OCI-LY3 (cell line): ENCODE measurements around the gene NOC2L.

Experiments
- H2AFZ ChIP-seq: fragments of 200-600, 300-600 bp; shearing (Covaris generic); 2 replicates; pipeline ENCODE4 v1.6.0; 2014; ENCODE audit warnings: antibody characterized with exemption, low read depth, low read length
- H3K27ac ChIP-seq: fragments of 200-600, 300-600 bp; sonication (generic); 2 replicates; pipeline ENCODE4 v1.5.1; 2014; ENCODE audit warnings: mild to moderate bottlenecking, low read length, moderate library complexity, mixed read lengths
- H3K27me3 ChIP-seq: fragments of 200-600, 300-600 bp; sonication (generic); 2 replicates; pipeline ENCODE4 v1.6.1; 2014; ENCODE audit warnings: low read depth, low read length, mixed read lengths
- H3K36me3 ChIP-seq: fragments of 200-600, 300-600 bp; sonication (generic); replicated peaks from 2 replicates; pipeline ENCODE3; 2014; ENCODE audit warnings: low read depth, low read length, mixed read lengths
- H3K4me1 ChIP-seq: fragments of 300-600, 200-600 bp; sonication (generic); 2 replicates; pipeline ENCODE4 v1.6.1; 2014; ENCODE audit warnings: low read length, mixed read lengths
- H3K4me2 ChIP-seq: fragments of 200-600, 300-600 bp; sonication (generic); 2 replicates; pipeline ENCODE4 v1.6.1; 2014; ENCODE audit warnings: low read length, mixed read lengths
- H3K4me3 ChIP-seq: fragments of 300-600, 200-600 bp; sonication (generic); 2 replicates; pipeline ENCODE4 v1.5.1; 2014; ENCODE audit warnings: antibody characterized with exemption, mild to moderate bottlenecking, low read length, moderate library complexity
- H3K79me2 ChIP-seq: fragments of 300-600, 200-600 bp; shearing (Covaris generic); 2 replicates; pipeline ENCODE4 v1.6.1; 2014; ENCODE audit warnings: mild to moderate bottlenecking, low read length, mixed read lengths
- H3K9ac ChIP-seq: fragments of 300-600, 200-600 bp; shearing (Covaris generic); 2 replicates; pipeline ENCODE4 v1.6.0; 2014; ENCODE audit warnings: mild to moderate bottlenecking, low read length, moderate library complexity
- H3K9me3 ChIP-seq: fragments of 200-600, 300-600 bp; shearing (Covaris generic); 2 replicates; pipeline ENCODE4 v1.6.1; 2014; ENCODE audit warnings: low read length, mixed read lengths; ENCODE audit not compliant: insufficient read depth
- H4K20me1 ChIP-seq: fragments of 200-600, 300-600 bp; sonication (generic); 2 replicates; pipeline ENCODE4 v1.6.1; 2016; ENCODE audit warnings: low read length, mixed read lengths; ENCODE audit not compliant: insufficient read depth
- EZH2phosphoT487 ChIP-seq: fragments of 200-600 bp; shearing (Covaris generic); IDR thresholded peaks from 2 replicates; pipeline ENCODE4 v1.6.1; 2018; ENCODE audit warnings: antibody characterized with exemption, mixed run types, low read depth
- TF ChIP-seq, protein P1 (sequence below): fragments of 200-600, 300-600 bp; sonication (generic); IDR thresholded peaks from 2 replicates; pipeline ENCODE4 v1.5.1; 2014; ENCODE audit warnings: antibody characterized with exemption, low read length, low read depth

NOC2L gene

DNA sequence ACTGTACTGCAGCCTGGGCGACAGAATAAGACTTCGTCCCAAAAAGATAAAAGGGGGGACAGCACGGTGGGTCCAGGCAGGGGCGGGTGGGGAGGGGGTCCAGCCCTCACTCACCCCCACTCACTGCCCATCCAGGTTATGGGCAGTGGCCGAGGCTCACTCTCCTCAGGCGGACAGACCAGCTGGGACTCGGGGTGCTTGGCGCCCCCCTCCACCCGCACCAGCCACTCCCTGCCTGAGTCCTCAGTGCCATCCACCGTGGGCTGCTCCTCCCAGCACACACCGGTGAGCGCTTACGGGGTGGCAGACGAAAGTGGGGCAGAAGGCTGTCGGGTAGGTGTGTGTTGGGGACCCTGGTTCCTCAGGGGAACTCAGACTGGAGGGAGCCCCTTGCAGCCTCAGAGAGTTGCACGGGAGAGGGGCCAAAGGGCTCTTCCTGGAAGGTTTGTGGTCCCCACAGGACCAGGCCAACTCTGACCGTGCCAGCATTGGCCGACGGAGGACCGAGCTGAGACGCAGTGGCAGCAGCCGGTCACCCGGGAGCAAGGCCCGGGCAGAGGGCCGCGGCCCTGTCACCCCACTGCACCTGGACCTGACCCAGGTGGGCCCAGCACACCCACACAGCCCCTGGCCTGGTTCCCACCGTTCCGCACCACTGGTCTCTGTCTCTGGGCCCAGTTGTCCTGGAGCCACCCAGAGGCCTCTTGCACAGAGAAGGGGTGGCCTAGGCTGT, 13.8 kb upstream of the NOC2L start:
- Histone ChIP-seq H3K36me3 (no peaks in the 10 kb centered on the region), H3K9ac (no peak overlapping the region), H3K9me3 (no peaks in the 10 kb centered on the region), H4K20me1 (no peaks in the 10 kb centered on the region), H2AFZ (no peak overlapping the region), H3K27me3 (peaks cover 4% of the 10 kb centered on the region; the same call in 1 of the 2 replicates), H3K4me1 (no peaks in the 10 kb centered on the region), H3K79me2 (no peaks in the 10 kb centered on the region), H3K27ac (no peak overlapping the region), H3K4me2 (no peak overlapping the region), H3K4me3 (no peak overlapping the region)
- TF ChIP-seq EZH2phosphoT487, result no peak
- TF ChIP-seq, protein P1, sequence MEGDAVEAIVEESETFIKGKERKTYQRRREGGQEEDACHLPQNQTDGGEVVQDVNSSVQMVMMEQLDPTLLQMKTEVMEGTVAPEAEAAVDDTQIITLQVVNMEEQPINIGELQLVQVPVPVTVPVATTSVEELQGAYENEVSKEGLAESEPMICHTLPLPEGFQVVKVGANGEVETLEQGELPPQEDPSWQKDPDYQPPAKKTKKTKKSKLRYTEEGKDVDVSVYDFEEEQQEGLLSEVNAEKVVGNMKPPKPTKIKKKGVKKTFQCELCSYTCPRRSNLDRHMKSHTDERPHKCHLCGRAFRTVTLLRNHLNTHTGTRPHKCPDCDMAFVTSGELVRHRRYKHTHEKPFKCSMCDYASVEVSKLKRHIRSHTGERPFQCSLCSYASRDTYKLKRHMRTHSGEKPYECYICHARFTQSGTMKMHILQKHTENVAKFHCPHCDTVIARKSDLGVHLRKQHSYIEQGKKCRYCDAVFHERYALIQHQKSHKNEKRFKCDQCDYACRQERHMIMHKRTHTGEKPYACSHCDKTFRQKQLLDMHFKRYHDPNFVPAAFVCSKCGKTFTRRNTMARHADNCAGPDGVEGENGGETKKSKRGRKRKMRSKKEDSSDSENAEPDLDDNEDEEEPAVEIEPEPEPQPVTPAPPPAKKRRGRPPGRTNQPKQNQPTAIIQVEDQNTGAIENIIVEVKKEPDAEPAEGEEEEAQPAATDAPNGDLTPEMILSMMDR, result no peak

DNA sequence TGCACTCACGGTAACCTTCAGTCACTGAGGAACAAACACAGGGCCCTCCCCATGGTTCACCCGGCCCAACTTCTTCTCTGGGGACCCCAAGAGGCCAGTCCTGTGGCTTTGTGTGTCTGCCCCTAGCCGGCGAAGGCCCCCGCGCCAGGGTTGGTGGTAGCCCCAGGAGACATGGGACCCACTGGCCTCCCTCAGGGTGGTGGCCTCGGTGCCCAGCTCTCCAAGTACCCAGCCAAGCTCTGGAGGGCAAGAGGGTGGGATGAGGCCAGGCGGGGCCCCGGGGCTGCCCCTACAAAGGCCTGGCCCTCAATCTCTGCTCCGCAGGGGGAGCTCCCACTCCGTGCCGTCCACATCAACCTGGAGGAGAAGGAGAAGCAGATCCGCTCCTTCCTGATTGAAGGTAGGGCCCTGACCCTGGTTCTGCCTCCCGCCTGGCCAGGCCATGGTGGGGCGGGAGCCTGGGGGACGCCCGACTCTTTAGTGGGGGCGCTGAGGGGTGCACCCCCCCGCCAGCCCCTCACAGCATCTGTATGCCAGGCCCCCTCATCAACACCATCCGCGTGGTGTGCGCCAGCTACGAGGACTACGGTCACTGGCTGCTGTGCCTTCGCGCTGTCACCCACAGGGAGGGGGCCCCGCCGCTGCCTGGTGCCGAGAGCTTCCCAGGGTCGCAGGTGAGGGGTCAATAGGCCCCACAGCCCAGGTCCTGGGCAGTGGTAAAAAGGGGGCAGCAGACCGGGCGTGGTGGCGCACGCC, 12.9 kb upstream of the NOC2L start:
- Histone ChIP-seq H3K9ac (no peak overlapping the region), H4K20me1 (no peaks in the 10 kb centered on the region), H3K4me3 (no peak overlapping the region), H3K27me3 (peaks cover 4% of the 10 kb centered on the region; the same call in 1 of the 2 replicates), H3K27ac (no peak overlapping the region), H3K79me2 (no peaks in the 10 kb centered on the region), H3K36me3 (no peaks in the 10 kb centered on the region), H3K4me2 (no peak overlapping the region), H3K4me1 (peaks cover 5% of the 10 kb centered on the region; the same call in 1 of the 2 replicates), H3K9me3 (no peaks in the 10 kb centered on the region), H2AFZ (no peak overlapping the region)
- no peak for TF ChIP-seq EZH2phosphoT487
- TF ChIP-seq, protein P1, result no peak

DNA sequence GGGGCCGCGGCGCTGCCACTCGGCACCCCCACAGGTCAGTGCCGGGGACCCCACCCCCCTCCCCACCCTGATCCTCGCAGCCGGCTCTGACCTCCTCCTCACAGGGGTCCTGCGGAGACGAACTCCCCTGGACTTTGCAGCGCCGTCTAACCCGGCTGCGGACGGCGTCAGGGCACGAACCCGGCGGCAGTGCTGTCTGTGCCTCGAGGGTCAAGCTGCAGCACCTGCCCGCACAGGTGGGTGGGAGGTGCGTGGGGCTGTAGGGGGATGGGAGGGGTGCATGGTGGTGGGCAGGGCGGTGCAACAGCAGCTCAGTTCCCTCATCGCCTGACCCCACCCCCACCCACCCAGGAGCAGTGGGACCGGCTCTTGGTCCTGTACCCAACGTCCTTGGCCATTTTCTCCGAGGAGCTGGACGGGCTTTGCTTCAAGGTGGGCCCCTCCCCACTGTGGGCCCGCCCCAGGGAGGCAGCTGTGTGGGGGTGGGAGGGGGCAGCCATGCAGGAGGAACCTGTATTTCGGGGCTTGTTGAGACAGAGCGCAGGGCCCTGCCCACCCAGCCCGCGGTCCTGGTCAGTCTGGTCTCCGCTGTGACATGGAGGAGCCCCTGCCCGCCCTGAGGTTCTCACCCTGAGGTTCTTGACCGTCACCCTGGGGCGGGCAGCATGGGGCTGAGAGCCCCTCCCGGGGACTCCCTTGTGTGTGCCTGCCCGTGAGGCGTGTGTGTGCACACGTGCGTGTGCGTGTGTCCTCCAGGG, 12.1 kb upstream of the NOC2L start:
- Histone ChIP-seq H3K27me3 (peaks cover 4% of the 10 kb centered on the region; the same call in 1 of the 2 replicates), H3K4me1 (peaks cover 5% of the 10 kb centered on the region; the same call in 1 of the 2 replicates), H3K9me3 (no peaks in the 10 kb centered on the region), H3K27ac (no peak overlapping the region), H3K4me2 (no peak overlapping the region), H3K36me3 (no peaks in the 10 kb centered on the region), H2AFZ (no peak overlapping the region), H3K9ac (no peak overlapping the region), H4K20me1 (no peaks in the 10 kb centered on the region), H3K4me3 (no peak overlapping the region), H3K79me2 (no peaks in the 10 kb centered on the region)
- no peak for TF ChIP-seq EZH2phosphoT487
- TF ChIP-seq, protein P1, result no peak
